Tibial nerve (tissue), 4 donors: ENCODE data around the gene DGCR6L.
"Not testable (repeated sequence)": the region's sequence is repeated elsewhere in the genome, so short reads cannot be mapped to it uniquely, and the experiment has no call there.

Experiments
- EP300 ChIP-seq, 2 donors: sonication (generic); formaldehyde crosslinking; IDR thresholded peaks; one replicate each; pipeline ENCODE4 v1.6.1; 2017; ENCODE audit warnings: antibody characterized with exemption in 2 of 2, mild to moderate bottlenecking in 1 of 2
- TF ChIP-seq, protein P1 (sequence below), 5 experiments: fragments of 200-600 bp in 3 of 5; fragments of 450-650 bp in 2 of 5; sonication (generic) in 3 of 5; IDR thresholded peaks; one replicate each; pipeline ENCODE4 v1.5.1; 2016 to 2019; ENCODE audit warnings: antibody characterized with exemption in 5 of 5, mild to moderate bottlenecking in 3 of 5, moderate library complexity in 2 of 5

GRCh38 chr22:20266667-20267440, 53.0 kb downstream of the DGCR6L start:
- TF ChIP-seq, protein P1, sequence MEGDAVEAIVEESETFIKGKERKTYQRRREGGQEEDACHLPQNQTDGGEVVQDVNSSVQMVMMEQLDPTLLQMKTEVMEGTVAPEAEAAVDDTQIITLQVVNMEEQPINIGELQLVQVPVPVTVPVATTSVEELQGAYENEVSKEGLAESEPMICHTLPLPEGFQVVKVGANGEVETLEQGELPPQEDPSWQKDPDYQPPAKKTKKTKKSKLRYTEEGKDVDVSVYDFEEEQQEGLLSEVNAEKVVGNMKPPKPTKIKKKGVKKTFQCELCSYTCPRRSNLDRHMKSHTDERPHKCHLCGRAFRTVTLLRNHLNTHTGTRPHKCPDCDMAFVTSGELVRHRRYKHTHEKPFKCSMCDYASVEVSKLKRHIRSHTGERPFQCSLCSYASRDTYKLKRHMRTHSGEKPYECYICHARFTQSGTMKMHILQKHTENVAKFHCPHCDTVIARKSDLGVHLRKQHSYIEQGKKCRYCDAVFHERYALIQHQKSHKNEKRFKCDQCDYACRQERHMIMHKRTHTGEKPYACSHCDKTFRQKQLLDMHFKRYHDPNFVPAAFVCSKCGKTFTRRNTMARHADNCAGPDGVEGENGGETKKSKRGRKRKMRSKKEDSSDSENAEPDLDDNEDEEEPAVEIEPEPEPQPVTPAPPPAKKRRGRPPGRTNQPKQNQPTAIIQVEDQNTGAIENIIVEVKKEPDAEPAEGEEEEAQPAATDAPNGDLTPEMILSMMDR (IDR thresholded peaks at IDR 0.05), result not testable (repeated sequence)
- not testable (repeated sequence) for TF ChIP-seq EP300 (IDR thresholded peaks at IDR 0.05)
